NCI-H2171 (cell line): ENCODE data around the gene TNP2.

Source experiments
- DNase-seq: peaks from one replicate; lab custom pipeline; 2025; lab: John Stamatoyannopoulos, UW

The TNP2 gene

GRCh38 chr16:11276896-11277593 is 7.9 kb upstream of the TNP2 start:
- DNase-seq, result no peak

DNA sequence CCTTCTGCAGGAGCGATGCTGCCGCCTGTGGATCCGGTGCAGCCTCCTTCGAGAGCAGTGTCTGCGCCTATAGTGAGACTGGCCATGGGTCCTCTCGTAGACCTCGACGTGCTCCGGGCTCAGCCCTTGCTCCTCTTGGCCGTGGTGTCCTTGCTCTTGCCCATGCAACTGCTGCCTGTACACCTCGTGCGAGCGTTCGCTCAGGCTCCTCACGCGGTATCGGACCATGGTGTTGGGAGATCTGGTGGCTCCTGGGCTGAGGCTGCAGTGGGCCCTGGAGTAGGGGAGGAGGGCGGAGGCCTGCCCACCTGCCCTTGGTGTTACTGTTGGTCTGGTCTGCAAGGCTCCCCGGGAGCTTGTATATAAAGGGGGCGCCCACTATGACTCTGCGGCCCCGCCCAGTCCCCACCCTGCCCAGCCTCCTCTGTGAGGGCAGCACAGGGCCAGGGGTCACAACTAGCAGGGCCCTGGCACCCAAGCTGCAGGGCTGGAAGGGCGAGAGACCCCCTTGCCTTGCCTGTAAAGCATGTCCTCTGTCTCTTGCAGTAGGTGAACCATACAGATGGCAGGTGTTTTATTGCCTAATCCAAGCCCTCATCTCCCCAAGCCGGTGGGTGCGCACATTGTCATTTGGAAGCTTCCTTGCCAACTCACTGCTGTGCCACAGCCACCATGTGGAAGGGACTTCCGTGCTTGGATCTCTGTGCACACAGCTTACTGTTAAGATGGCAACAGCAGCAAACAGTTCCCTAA is 7.2 kb upstream of the TNP2 start, which contains the start of gene PRM2:
PRM2 (minus strand) TSS at position 338 of the 753 bp plus-strand sequence; CDS start at position 228, 110 bp downstream.
- no peak for DNase-seq

DNA sequence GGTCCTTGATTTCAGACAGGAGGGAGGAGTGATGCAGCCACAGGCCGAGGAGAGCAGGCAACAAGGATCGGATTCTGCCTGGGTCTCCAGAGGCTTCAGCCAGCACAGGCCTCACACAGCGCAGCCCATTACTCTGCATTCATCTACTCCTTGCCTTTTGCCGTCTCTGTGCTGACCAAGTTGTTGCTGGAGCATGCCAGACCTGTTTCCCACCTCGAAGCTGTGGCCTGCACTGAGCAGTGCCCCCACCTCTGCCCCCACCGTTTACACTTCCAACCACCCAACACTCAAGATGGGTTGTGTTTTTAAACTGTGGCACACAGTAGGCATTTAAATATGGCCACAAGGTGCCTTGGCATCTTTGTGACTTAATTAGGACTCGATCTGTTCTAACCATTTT is 5.8 kb upstream of the TNP2 start:
- no peak for DNase-seq

DNA sequence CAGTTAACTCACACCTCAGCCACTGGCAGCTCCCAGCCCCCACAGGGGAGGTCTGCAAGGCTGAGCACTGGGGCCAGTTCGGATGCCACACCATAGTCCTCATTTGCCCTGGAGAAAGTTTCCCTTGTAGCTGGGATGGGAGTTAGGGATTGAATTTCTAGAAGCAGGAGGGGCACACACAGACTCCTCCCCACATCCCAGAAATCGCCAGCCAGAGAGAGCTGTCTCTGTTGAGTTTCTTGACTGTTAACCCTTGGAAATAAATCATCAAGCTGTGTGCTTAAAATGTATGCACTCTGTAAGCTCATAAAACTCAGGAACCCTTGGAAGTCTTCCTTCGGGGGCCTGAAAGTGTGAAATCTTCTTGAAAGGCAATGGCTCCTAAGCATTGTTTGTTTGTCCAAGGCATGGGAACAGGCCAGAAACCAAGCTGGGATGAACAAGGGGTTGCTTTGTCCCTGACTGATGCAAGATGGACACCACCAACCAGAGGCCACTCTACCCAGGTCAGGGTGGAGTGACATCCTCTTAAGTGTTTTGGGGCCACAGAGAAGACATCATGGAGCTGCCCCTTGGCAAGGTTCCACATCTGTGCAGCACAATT is 4.7 kb upstream of the TNP2 start:
- DNase-seq, result no peak

DNA sequence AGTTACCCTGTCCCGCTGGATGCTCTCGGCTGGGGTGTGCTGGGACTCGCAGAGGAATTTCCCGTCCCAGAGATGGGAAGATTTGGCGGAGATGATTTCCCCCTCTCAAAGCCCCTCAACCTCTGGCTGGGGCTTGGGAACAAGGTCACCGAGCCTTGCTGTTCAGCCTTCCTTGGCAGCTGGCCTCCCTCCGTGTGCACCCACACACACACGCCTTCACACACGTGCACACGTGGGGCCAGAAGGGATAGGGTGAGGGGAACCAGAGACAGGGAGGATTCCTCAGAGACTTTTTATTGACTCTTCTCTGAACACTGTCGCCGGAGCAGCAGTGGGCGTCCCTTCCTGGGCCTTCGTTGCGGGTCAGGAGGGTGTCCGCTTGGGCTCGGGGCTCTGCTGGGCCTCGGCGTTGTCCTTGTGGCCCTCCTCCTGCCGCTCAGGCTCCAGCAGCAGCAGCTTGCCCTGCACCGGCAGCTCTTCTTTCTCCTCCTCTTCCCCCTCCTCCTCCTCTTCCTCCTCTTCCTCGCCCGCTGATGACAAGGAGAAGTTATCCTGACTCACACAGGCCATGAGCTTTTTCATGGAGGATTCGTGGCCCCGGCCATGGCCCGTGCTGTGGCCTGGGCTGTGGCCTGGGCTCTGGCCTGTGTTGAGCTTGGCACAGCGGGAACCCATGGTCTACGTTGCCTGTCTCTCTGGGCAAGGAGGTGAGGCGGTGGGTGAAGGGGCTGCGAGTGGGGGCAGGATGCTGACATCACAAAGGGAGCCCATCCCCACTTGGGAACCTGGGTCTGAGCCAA is 4.0 kb upstream of the TNP2 start, which contains the start of gene PRM3:
PRM3 (minus strand) TSS at position 709 of the 800 bp plus-strand sequence; CDS start at position 675, 34 bp downstream.
- no peak for DNase-seq

DNA sequence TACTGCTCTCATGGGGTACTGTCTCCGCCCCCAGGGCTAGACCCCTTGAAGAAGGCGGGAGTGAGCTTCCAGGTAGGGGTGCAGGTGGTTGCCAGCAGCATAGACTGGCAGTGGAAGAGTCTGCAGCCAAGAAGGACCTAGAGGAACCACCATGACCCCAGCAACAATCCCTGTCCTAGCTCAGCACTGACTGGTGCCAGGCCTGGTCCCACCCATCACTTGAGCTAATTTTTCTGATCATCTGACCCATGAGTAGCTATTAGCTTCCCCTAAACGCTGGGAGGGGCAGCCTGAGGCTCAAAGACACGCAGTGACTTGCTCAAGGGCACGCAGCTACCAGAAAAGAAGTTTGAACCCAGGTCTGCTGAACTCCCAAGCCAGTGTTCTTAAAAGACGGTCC is 3.4 kb upstream of the TNP2 start:
- DNase-seq, result no peak

- DNase-seq, result no peak
Measured at GRCh38 chr16:11271610-11272009, 2.5 kb upstream of the TNP2 start.

- no peak for DNase-seq
Measured at GRCh38 chr16:11270602-11271162, 1.6 kb upstream of the TNP2 start.

DNA sequence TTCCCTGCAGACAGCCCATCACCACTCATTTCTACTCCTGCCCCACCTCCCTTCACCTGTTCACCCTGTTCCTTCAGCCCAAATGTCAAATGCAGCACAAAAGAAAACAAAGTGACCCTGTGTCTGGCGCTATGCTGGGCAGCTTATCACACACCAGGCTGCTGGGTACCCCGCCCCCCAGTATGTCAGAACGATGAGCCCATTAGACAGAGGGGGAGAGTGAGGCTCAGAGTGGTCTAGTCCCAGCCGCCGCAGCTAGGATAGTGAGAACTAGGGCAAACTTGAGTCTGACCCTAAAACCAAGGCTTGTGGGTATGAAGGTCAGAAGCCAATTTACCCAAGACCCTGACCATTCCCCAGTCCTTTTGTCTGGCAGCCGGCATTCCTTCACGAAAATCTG is 4.0 kb downstream of the TNP2 start:
- no peak for DNase-seq

GRCh38 chr16:11264155-11264832 is 4.8 kb downstream of the TNP2 start:
- DNase-seq, result no peak

GRCh38 chr16:11263737-11264136 is 5.4 kb downstream of the TNP2 start:
- no peak for DNase-seq

DNA sequence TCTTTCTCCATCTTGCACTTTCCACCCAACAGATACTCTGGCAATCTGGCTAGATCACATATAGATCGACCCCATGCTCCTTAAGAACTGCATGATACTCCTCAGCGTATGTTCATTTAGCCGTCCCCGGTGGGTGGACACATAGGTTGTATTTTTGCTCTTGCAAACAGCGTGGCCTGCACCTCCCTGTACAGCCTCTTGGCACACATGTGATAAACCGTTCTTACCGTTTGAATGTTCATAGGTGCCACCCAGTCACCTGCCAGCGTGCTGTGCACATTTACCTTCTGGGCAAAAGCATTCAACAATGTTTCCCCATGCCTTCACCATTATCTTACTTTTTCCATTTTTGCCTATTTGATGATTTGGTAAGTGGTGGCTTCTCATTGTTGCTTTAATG is 6.2 kb downstream of the TNP2 start:
- no peak for DNase-seq

GRCh38 chr16:11260596-11260966 is 8.5 kb downstream of the TNP2 start:
- no peak for DNase-seq

DNA sequence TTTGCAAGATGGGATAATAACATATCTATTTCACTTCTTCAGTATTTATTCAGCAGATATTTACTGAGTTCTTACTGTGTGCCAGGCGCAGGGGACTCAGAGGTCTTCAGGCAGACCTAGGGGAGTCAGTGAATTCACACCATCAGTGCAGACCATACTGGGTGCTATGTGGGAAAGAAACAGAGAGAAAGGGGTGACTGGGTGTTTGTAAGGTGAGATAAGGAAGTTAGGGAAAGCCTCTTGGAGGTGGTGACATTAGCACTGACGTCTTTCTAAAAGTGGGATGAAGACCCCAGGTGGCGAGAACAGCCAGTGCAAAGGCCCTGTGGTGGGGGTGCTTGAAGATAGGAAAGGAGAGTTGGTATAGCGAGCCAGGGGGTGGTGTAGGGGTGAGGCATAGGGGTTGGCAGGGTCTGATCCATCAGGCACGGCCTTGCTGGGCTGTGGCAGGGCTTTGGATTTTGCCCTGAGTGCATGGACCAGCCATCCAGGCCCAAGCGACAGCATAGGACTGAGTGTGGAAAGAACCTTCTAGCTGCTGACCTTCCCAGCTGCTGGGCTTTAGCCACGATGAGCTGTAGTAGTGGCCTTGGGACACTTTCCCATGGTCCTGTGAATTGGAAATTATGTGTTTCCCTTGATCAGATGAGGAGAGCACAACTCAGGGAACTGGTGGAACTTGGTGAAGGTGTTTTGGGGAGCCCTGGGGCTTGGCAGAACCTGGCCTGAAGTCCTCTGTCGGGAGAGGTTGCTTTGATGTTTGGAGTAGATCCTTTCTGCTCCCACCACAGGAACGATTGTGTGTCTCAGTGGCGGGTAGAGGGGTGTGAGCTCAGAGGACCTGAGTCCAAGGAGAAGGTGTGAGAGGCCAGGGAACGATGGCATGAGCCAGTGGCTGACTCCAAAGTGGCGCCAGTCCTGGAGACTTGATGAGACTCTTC is 9.2 kb downstream of the TNP2 start:
- DNase-seq, result no peak

GRCh38 chr16:11258553-11259492 is 10.3 kb downstream of the TNP2 start:
- no peak for DNase-seq

- DNase-seq, result peak; percentile 46
Measured at GRCh38 chr16:11257131-11257938, 11.8 kb downstream of the TNP2 start.

DNA sequence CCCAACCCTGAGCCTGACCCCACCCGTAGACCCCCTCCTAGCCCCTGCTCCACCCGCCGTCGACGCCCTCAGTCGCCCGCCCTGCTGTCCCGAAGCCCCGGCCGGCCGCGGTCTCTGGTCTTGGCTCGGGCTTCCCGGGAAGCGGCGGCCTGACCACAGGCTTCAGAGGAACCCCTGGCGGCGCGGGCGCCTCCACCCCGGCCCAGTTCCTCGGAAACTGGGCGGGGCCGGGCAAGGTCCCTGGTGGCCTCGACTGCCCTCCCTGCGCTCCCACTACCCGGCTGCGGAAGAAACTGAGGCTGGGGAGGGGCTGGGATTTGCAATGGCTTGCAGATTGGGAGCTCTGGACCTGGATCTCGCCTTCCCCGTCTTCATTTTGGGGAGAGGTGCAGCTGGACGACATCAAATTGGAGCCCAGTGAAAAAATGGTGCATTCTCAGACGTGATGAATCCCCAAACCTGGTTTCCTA is 12.4 kb downstream of the TNP2 start:
- no peak for DNase-seq
